ENCODE data around the gene OFD1. TPM values are rescaled to one million over a fixed set of nuclear protein-coding genes. Genes with fewer than 3 reads are reported as not detected.

Gene OFD1
- total RNA-seq, 6 experiments from 2014 or later, result 6.5 to 12.4 (median 10.5) TPM

- no peaks in the 10 kb centered on the region for H3K9me3 ChIP-seq
- no peaks in the 10 kb centered on the region for H3K36me3 ChIP-seq
- no peak overlapping the region for H3K27ac ChIP-seq
- intact Hi-C loops (cut with DNase I), result no loop called here
- peaks cover 0 to 5% (median 0%) of the 10 kb centered on the region in 4 donors for H3K4me1 ChIP-seq
- ATAC-seq (peak in 1 of 4 donors; percentile 1), DNase-seq (no peak)
- WGBS (ENCODE audit: insufficient coverage, low coverage, low lambda C conversion rate, missing lambda C conversion rate), result 57% methylated on average over 7 of the region's 7 CpGs
- H3K4me3 ChIP-seq, result no peak overlapping the region
- H3K27me3 ChIP-seq, result no peaks in the 10 kb centered on the region
- TF ChIP-seq POLR2A (IDR thresholded peaks at IDR 0.05), result no peak
- TF ChIP-seq, protein P1, sequence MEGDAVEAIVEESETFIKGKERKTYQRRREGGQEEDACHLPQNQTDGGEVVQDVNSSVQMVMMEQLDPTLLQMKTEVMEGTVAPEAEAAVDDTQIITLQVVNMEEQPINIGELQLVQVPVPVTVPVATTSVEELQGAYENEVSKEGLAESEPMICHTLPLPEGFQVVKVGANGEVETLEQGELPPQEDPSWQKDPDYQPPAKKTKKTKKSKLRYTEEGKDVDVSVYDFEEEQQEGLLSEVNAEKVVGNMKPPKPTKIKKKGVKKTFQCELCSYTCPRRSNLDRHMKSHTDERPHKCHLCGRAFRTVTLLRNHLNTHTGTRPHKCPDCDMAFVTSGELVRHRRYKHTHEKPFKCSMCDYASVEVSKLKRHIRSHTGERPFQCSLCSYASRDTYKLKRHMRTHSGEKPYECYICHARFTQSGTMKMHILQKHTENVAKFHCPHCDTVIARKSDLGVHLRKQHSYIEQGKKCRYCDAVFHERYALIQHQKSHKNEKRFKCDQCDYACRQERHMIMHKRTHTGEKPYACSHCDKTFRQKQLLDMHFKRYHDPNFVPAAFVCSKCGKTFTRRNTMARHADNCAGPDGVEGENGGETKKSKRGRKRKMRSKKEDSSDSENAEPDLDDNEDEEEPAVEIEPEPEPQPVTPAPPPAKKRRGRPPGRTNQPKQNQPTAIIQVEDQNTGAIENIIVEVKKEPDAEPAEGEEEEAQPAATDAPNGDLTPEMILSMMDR (IDR thresholded peaks at IDR 0.05), result no peak
Observed at GRCh38 chrX:13732246-13733067, 2.1 kb upstream of the OFD1 start.

DNA sequence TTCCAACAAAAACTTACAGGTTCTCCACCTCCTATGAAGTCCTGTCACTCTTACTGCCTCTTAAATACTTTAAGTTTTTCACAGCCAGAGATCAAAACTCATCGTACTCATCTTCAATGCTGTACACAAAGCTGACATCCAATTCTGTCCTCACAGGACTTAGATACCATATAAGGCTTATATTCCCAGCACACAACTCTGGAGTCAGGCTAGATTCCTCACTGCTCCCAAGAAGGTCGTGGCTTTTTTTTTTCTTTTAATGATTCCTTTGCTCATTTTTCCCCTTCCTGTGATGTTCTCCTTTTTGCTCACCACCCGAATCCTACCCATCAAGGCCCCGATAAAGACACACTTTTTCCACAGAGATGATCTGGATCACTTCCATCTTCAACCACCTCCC lies 1.0 kb upstream of the OFD1 start:
- 45% methylated on average over 4 of the region's 4 CpGs for WGBS (ENCODE audit: insufficient coverage, low coverage, low lambda C conversion rate, missing lambda C conversion rate)
- Histone ChIP-seq H3K27me3 (no peaks in the 10 kb centered on the region), H3K9me3 (no peaks in the 10 kb centered on the region), H3K27ac (peak overlapping the region in 1 of 3 donors; percentile 82), H3K4me1 (peaks cover 0 to 5% (median 0%) of the 10 kb centered on the region in 4 donors), H3K36me3 (no peaks in the 10 kb centered on the region), H3K4me3 (peak overlapping the region; percentile 72 to 90 (median 80))
- intact Hi-C loops (cut with DNase I), result no loop called here
- no peak for DNase-seq
- no peak for TF ChIP-seq POLR2A (IDR thresholded peaks at IDR 0.05)
- TF ChIP-seq, protein P1 (IDR thresholded peaks at IDR 0.05), result no peak
- no peak for ATAC-seq

GRCh38 chrX:13741695-13742094 lies 7.1 kb downstream of the OFD1 start:
- 59% methylated on average over 6 of the region's 6 CpGs for WGBS (ENCODE audit: insufficient coverage, low coverage, low lambda C conversion rate, missing lambda C conversion rate)
- no peak overlapping the region for H3K27ac ChIP-seq
- TF ChIP-seq POLR2A (IDR thresholded peaks at IDR 0.05), result no peak
- TF ChIP-seq, protein P1 (IDR thresholded peaks at IDR 0.05), result no peak

DNA sequence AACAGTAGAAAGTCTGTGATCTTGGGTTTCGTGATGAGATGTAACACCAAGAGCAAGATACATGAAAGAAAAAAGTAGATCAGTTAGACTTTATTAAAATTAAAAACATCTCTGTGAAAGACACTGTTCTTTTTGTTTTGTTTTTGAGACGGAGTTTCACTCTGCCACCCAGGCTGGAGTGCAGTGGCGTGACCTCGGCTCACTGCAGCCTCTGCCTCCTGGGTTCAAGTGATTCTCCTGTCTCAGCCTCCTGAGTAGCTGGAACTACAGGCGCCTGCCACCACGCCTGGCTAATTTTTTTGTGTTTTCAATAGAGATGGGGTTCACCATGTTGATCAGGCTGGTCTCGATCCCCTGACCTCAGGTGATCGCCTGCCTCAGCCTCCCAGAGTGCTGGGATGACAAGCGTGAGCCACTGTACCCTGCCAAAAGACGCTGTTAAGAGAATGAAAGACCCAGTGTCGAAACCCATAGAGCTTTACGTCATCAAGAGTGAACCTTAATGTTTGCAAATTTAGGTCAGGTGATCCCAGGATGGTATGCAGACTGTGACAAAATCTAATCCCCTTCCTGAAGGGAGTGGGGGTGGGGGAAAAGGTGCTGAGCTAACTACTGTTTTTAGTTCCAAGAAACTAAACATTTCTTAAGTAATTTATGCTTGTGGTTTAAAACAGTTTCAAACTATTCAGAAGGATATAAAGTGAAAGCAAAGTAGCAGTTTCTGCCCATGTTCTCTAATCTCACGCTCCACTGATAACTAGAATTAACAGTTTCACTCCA lies 8.0 kb downstream of the OFD1 start:
- 44% methylated on average over 11 of the region's 13 CpGs for WGBS (ENCODE audit: insufficient coverage, low coverage, low lambda C conversion rate, missing lambda C conversion rate)
- DNase-seq, result no peak

More at GRCh38 chrX:13741695-13742094, 7.1 kb downstream of the OFD1 start:
- no peaks in the 10 kb centered on the region for H3K9me3 ChIP-seq
- ATAC-seq (no peak), DNase-seq (no peak)
- no peak overlapping the region for H3K4me3 ChIP-seq
- H3K4me1 ChIP-seq, result no peaks in the 10 kb centered on the region
- intact Hi-C loops (cut with DNase I), result no loop called here
- no peaks in the 10 kb centered on the region for H3K27me3 ChIP-seq
- H3K36me3 ChIP-seq, result peaks cover 0 to 35% (median 0%) of the 10 kb centered on the region in 4 donors

More for the DNA sequence above, 8.0 kb downstream of the OFD1 start:
- no peaks in the 10 kb centered on the region for H3K27me3 ChIP-seq
- intact Hi-C loops (cut with DNase I), result no loop called here
- TF ChIP-seq, protein P1 (IDR thresholded peaks at IDR 0.05), result no peak
- no peak for TF ChIP-seq POLR2A (IDR thresholded peaks at IDR 0.05)
- ATAC-seq, result peak; percentile 72 to 93 (median 85)
- H3K9me3 ChIP-seq, result no peaks in the 10 kb centered on the region
- peak overlapping the region; percentile 22 to 61 (median 41) for H3K27ac ChIP-seq
- H3K4me3 ChIP-seq, result no peak overlapping the region
- no peaks in the 10 kb centered on the region for H3K4me1 ChIP-seq
- H3K36me3 ChIP-seq, result peaks cover 0 to 39% (median 0%) of the 10 kb centered on the region in 4 donors

Measured in right lobe of liver (tissue), 6 donors.